Left ventricle myocardium inferior (tissue), 1 donor: Measurements from ENCODE around the gene DNAJB1. TPM values are rescaled to one million over a fixed set of nuclear protein-coding genes. Genes with fewer than 3 reads are reported as not detected.
"Not testable (repeated sequence)": the region's sequence is repeated elsewhere in the genome, so short reads cannot be mapped to it uniquely, and the experiment has no call there.

Experiments used
- DNase-seq: peaks from one replicate; pipeline ENCODE4 v3.0.0-alpha.2; 2020
- H3K27ac ChIP-seq: fragments of 200-600 bp; replicated peaks from 2 replicates; pipeline ENCODE4 v1.8.0; 2021
- H3K27me3 ChIP-seq: fragments of 200-600 bp; 2 replicates; pipeline ENCODE4 v1.8.0; 2021; ENCODE audit warnings: low read depth
- H3K36me3 ChIP-seq: fragments of 200-600 bp; 2 replicates; pipeline ENCODE4 v1.8.0; 2021
- H3K4me1 ChIP-seq: fragments of 200-600 bp; 2 replicates; pipeline ENCODE4 v1.8.0; 2021
- H3K4me3 ChIP-seq: fragments of 200-600 bp; 2 replicates; pipeline ENCODE4 v1.8.0; 2021; ENCODE audit warnings: mild to moderate bottlenecking, moderate library complexity
- H3K9me3 ChIP-seq: fragments of 200-600 bp; replicated peaks from 2 replicates; pipeline ENCODE4 v1.8.0; 2021
- intact Hi-C: fragments of 100-400 bp; cut with micrococcal nuclease; formaldehyde crosslinking; loops from one replicate; pipeline ENCODE4 v1.11.0; 2022
- total RNA-seq: library from RNA; stranded (reverse); fragmentation: NEBNext Ultra II Directional; extraction: Animal tissue kit (Norgen Biotek cat#: 25700); gene quantifications from one replicate; pipeline ENCODE4 v1.2.1, GENCODE V29; 2021
- TF ChIP-seq, protein P1 (sequence below): fragments of 200-600 bp; IDR thresholded peaks from 2 replicates; pipeline ENCODE4 v1.8.0; 2021; ENCODE audit warnings: antibody characterized with exemption, mild to moderate bottlenecking, borderline replicate concordance
- donor health status: DM: no; HTN: yes; CAD: no; lungs with severe emphysema.

The DNAJB1 gene
- total RNA-seq, 1 donor from 2014 or later, result 48.7 TPM

GRCh38 chr19:14550201-14550754, 32.1 kb upstream of the DNAJB1 start:
- DNase-seq, result no peak
- intact Hi-C loops, result no loop called here
- H3K4me1 ChIP-seq, result peaks cover 53% of the 10 kb centered on the region
- no peaks in the 10 kb centered on the region for H3K27me3 ChIP-seq
- TF ChIP-seq, protein P1, sequence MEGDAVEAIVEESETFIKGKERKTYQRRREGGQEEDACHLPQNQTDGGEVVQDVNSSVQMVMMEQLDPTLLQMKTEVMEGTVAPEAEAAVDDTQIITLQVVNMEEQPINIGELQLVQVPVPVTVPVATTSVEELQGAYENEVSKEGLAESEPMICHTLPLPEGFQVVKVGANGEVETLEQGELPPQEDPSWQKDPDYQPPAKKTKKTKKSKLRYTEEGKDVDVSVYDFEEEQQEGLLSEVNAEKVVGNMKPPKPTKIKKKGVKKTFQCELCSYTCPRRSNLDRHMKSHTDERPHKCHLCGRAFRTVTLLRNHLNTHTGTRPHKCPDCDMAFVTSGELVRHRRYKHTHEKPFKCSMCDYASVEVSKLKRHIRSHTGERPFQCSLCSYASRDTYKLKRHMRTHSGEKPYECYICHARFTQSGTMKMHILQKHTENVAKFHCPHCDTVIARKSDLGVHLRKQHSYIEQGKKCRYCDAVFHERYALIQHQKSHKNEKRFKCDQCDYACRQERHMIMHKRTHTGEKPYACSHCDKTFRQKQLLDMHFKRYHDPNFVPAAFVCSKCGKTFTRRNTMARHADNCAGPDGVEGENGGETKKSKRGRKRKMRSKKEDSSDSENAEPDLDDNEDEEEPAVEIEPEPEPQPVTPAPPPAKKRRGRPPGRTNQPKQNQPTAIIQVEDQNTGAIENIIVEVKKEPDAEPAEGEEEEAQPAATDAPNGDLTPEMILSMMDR, result no peak
- H3K36me3 ChIP-seq, result peaks cover 36% of the 10 kb centered on the region
- no peaks in the 10 kb centered on the region for H3K9me3 ChIP-seq
- no peak overlapping the region for H3K4me3 ChIP-seq
- H3K27ac ChIP-seq, result no peak overlapping the region

DNA sequence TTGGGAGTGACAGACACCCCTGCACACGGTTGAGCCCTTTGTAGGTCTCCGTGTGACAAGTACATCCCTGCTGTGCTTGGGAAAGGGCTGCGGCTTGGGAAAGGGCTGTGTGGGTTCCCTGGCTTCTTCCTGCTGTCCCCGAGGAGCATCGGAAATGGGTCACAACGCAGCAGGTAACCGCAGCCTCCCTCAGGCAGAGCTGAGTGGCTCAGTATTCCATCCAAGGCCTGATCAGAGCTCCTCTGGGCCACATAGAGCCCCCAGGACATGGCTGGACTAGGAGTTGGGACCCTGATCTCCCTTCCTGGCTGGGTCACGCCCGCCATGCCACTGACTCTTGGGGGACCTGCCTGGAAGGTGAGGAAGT, 27.5 kb upstream of the DNAJB1 start:
- DNase-seq, result no peak
- TF ChIP-seq, protein P1, result no peak
- no peaks in the 10 kb centered on the region for H3K9me3 ChIP-seq
- H3K4me1 ChIP-seq, result peaks cover 47% of the 10 kb centered on the region
- intact Hi-C loops, result no loop called here
- no peaks in the 10 kb centered on the region for H3K27me3 ChIP-seq
- no peak overlapping the region for H3K4me3 ChIP-seq
- H3K36me3 ChIP-seq, result peaks cover 19% of the 10 kb centered on the region
- peak overlapping the region; percentile 60 for H3K27ac ChIP-seq

- no peaks in the 10 kb centered on the region for H3K27me3 ChIP-seq
- intact Hi-C loops, result no loop called here
- no peaks in the 10 kb centered on the region for H3K9me3 ChIP-seq
- no peak overlapping the region for H3K4me3 ChIP-seq
- TF ChIP-seq, protein P1, result no peak
- peak overlapping the region; percentile 60 for H3K27ac ChIP-seq
- DNase-seq, result peak; percentile 79
- H3K4me1 ChIP-seq, result peaks cover 41% of the 10 kb centered on the region
- peaks cover 17% of the 10 kb centered on the region for H3K36me3 ChIP-seq
These were observed 26.9 kb upstream of the DNAJB1 start for GRCh38 chr19:14544977-14545715.

- Histone ChIP-seq H3K27ac (no peak overlapping the region), H3K9me3 (no peaks in the 10 kb centered on the region), H3K36me3 (peaks cover 6% of the 10 kb centered on the region), H3K27me3 (no peaks in the 10 kb centered on the region), H3K4me3 (no peak overlapping the region), H3K4me1 (peaks cover 36% of the 10 kb centered on the region)
- no peak for DNase-seq
- TF ChIP-seq, protein P1, result no peak
- intact Hi-C loops, result no loop called here
These were observed 25.9 kb upstream of the DNAJB1 start for GRCh38 chr19:14544047-14544446.

DNA sequence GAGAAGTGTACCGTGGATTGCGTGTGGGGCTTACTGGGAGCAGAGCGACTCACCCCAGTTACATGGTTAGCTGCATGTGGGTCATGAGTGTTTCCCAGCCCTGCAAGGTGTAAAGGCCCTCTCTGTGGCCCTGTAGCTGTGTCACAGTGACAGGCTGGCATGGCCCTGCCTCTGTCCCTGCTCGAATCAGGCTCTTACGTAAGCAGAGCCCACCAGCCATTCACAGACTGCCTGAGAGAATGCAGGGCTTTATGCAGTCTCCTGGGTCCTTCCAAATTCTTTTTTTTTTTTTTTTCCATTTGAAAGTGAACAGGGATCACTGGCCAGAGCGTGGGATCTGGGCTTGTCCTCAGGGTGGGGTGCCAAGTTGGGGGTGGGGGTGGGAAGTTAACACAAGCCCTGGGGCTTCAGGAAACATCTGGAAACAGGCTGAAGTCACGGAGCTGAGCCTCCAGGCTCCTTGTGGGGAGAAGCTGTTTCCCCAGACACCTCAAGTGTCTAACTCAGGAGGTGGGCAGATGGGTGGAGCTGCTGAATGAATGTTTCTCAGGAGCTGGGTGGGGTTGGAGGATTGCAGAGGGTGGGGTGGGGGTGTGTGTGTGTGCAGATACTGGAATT, 24.6 kb upstream of the DNAJB1 start:
- Histone ChIP-seq H3K27me3 (no peaks in the 10 kb centered on the region), H3K4me1 (peaks cover 39% of the 10 kb centered on the region), H3K4me3 (no peak overlapping the region), H3K27ac (peak overlapping the region; percentile 70), H3K36me3 (no peaks in the 10 kb centered on the region), H3K9me3 (no peaks in the 10 kb centered on the region)
- intact Hi-C loops, result no loop called here
- TF ChIP-seq, protein P1, result no peak
- DNase-seq, result no peak

- DNase-seq, H3K27me3 ChIP-seq, H3K9me3 ChIP-seq, intact Hi-C loops, H3K27ac ChIP-seq, H3K36me3 ChIP-seq, H3K4me3 ChIP-seq: not testable (repeated sequence)
- H3K4me1 ChIP-seq, result peaks cover 47% of the 10 kb centered on the region
These were observed 23.8 kb upstream of the DNAJB1 start for GRCh38 chr19:14541979-14542378.
